GM19438 (cell line): Measurements from ENCODE around the gene IGF2BP2.
"Not testable (repeated sequence)": the region's sequence is repeated elsewhere in the genome, so short reads cannot be mapped to it uniquely, and the experiment has no call there.

ENCODE experiments used
- ATAC-seq: cut with Tn5 transposase; IDR thresholded peaks from one replicate; pipeline ENCODE4 v1.9.1; 2021; ENCODE audit warnings: low read depth; ENCODE audit not compliant: unreplicated experiment

IGF2BP2 gene

DNA sequence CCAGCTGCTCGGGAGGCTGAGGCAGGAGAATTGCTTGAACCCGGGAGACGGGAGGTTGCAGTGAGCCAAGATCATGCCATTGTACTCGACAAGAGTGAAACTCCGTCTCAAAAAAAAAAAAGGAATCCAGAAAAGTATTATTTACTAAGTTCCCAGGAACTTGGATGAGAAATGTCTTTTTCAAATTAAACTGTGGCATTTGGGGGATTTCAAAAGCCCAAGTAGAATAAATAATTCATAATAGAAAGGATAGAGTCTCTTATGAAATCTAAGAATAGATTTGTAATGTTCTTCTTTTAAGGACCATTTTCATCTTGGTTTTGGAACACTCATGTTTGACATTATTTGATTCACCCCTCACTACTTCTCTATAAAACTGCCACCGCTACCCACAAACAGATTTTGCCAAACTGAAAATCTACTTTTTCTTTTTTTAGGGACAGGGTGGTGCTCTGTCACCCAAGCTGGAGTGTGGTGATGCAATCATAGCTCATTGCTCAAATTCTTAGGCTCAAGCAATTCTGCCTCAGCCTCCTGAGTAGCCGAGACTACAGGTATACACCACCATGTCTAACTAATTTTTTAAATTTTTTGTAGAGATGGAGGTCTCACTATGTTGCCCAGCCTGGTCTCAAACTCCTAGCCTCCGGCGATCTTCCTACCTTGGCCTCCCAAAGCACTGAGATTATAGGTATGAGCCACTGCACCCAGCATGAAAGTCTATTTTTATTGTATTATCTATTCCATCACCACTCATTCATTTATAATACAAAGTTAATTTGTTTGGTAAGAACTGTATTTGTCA lies 139.4 kb downstream of the IGF2BP2 start:
- ATAC-seq = no peak

DNA sequence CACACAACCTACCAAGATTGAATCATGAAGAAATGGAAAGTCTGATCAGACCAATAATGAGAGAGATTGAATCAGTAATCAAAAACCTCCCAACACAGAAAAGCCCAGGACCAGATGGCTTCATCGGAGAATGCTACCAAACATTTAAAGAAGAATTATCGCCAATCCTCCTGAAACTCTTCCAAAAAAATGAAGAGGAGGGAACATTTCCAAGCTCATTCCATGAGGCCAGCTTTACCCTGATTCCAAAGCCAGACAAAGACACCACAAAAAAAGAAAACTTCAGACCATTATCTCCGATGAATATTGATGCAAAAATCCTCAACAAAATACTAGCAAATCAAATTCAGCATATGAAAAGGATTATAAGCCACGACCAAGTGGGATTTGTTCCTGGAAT lies 144.6 kb downstream of the IGF2BP2 start:
- ATAC-seq = no peak

DNA sequence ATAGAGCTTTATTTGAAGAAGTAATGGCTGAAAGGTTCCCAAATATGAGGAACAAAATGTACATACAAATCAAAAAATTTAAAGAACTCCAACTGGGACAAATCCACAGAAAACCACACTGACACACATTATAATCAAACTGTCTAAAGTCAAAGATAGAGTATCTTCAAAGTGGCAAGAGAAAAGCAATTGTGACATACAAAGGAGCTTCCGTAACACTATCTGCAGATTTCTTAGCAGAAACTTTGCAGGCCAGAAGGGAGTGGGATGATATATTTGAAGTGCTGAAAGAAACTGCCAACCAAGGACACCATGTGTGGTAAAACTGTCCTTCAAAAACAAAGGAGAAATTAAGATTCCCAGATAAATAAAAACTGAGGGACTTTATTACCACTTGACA lies 146.8 kb downstream of the IGF2BP2 start:
- no peak for ATAC-seq

DNA sequence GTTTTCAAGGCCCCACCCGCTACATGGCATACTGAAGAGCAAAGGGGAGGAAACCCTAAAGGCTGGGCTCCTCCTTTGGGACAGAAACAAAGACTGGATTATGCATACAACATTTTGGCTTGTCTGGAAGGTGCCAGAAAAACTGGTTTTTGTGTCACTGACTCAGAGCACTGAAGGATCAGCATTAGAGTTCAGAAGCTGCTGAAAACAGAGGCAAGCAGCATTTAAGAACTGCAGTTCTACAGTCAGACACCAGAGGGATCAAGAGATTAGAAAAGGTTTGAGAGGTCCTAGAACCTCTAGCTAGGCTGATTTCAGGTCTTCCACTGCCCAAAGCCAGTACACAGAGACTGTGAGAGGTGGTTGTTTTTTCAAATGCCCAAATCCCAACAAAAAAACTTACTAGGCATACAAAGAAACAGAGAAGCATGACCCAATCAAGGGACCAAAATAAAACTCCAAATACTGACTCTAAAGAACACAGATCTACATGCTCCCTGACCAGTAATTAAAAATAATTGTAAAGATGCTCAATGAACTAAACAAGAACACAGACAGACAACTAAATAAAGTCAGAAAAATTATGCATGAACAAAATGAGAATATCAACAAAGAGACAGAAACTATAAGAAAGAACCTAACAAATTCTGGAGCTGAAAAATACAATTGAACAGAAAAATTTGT lies 147.6 kb downstream of the IGF2BP2 start:
- no peak for ATAC-seq

DNA sequence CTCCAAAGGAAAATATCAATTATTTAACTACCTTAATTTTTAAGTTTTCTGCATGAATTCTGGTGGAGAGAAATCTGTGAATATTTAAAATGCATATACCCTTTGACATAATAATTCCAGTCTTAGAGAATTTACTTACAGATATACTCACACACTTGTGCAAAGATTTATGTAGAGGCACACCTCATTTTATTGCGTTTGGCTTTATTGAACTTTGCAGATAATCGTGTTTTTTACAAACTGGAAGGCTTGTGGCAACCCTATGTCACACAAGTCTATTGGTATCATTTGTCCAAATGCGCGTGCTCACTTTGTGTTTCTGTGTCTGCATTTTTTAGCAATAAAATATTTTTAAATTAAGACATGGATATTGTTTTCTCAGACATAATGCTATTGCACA lies 157.3 kb downstream of the IGF2BP2 start:
- no peak for ATAC-seq

DNA sequence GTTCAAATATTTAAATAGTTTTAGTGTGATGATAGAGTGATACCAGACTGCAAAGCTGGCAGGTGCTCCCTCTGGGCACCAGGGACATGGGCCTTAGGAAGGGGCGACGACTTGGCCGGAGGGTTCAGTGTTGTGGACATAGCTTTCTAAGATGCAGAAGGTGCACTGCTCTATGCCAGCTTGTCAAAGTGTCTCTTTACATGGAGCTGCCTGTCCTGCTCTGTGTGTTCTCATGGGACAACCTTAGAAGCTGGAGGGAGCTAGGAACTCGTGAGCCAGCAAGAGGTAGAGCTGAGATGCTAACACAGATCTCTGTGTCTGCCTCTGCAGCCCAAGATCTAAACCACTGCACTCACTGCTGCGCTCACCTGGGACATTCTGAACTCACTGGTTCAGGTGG lies 160.9 kb downstream of the IGF2BP2 start:
- no peak for ATAC-seq

DNA sequence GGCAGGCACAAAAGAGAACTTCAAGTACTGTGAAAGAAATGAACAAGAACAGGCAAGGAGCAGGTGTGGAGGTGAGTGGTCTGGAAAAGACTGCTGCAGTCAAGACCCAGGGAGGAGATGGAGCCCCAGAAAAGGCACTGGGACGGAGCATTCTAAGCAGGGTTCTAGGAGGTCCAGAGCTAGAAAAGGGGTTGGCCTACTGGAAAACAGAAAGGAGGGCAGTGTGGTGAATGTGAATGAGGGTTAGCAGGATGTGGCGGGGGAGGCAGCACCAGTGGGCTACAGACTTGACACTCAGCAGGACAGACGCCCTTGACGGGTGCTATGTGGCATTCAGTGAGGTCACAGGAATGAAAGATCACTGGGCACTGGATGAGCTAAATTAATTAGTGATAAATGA lies 163.1 kb downstream of the IGF2BP2 start:
- ATAC-seq = no peak

DNA sequence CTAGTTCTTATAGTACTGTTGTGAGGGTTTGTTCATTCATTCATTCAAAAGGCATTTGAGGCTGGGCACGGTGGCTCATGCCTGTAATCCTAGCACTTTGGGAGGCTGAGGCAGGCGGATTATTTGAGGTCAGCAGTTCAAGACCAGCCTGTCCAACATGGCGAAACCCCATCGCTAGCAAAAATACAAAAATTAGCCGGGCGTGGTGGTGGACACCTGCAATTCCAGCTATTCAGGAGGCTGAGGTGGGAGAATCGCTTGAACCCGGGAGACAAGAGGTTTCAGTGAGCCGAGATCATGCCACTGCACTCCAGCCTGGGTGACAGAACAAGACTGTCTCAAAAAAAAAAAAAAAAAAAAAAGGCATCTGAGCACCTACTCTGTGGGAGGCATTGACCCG lies 163.5 kb downstream of the IGF2BP2 start:
- not testable (repeated sequence) for ATAC-seq

DNA sequence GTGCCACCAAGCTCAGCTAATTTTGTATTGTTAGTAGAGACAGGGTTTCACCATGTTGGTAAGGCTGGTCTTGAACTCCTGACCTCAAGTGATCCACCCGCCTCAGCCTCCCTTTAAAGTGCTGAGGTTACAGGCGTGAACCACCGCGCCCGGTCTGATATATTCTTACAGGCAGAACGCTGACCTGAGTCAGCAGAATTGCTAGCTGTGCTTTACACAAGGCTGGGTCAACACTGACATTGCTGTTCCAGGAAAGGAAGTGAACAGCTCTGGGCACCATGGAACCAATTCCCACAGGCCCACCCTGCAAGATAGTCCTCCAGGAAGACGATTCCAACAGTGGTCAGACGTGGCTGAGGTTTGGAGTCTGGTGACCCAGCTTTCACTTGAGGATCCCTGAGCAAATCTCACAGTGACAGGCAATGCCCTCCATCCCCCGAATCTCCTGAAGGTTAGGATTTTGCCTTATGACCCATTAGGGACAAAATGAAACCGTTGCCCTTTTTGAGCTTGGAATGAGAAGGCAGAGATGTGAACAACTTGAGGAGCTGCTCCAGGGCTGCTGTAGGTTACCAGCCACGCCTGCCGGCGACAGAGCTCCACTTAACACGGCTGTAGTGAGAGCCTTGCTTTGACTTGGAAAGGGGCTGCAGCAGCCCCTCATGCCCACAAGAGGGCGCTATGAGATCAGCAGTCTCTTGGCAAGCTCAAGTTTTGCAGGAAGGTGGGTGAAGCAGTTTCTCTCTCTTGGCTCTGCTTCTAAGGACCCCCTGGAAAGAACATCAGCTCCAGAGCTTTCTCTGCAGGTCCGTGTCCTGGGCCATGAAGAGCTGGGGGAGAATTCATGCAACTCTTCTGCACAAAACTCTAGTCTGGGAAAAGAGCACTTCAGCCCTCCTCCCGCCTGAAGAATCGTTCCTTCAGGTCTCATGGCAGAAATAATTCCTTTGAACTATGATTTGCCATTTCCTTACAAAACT lies 164.6 kb downstream of the IGF2BP2 start:
- ATAC-seq = no peak

DNA sequence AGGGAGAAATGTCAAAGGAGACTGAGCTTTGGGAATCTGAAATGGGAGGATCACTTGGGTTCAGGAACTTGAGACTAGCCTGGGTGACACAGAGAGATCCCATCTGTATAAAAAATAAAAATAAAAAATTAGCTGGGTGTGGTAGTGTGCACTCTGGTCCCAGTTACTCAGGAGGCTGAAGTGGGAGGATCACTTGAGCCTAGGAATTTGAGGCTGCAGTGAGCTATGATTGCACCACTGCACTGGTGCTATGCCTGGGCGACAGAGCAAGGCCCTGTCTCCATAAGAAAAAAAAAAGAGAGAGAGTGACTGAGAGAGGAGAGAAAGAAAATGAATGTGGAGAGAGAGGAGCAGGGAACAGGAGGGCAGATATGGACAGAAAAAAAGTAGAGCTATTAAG lies 165.9 kb downstream of the IGF2BP2 start:
- ATAC-seq = no peak

DNA sequence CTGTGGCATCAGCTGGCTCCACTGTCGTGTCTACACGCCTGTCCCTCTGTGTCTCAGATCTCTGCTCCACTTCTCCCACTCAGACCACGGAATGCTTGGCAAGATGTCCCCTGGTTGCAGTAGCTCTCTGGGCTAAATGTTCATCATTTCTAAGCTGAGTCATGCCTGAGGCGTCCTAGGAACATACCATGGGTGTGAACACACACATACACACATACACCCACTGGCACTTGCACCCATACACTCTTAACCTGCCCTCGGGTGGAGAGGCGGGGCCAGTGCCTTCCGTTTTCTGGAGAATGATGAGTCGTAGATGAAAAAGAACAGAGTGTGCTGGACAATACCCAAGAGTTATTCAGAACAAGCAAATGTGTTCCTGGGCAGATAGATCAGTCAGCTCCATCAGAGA lies 166.3 kb downstream of the IGF2BP2 start:
- ATAC-seq = no peak

DNA sequence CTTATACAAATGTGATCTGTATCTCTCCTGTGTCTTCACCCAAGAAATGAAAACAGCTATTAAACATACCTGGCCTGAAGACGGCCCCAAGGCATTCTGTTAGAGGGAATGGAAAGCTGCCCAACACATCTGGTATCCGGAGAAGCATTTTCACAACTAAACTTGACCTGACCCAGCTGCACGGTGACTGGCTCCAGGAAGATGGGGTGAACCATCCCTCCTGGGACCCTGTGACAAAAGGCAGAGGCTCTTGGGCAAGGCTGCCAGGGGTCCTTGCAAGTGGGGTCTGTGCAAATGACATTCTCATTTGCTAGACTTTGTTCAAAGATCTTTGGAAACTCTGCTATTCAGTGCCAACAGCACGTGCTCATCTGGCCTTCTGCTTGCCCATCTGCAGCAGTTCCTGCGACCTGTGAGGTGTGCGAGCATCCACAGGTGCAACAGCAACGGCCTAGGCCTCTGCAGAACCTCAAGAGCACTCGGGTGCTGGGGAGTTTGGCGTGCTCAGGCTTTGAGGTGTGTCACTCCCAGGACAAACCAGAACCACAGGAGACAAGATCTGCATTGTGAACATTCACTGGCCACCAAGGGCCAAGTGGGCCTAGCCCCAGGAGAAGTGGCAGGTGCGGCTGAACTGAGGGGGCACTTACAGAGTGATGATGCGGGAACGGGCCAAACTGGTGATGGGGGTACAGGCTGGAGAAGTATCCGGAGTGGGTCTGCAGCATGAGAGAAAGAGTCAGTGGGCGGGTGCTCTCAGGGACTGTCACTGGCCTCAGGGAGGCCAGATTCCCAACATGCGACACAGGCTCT lies 166.9 kb downstream of the IGF2BP2 start:
- no peak for ATAC-seq

DNA sequence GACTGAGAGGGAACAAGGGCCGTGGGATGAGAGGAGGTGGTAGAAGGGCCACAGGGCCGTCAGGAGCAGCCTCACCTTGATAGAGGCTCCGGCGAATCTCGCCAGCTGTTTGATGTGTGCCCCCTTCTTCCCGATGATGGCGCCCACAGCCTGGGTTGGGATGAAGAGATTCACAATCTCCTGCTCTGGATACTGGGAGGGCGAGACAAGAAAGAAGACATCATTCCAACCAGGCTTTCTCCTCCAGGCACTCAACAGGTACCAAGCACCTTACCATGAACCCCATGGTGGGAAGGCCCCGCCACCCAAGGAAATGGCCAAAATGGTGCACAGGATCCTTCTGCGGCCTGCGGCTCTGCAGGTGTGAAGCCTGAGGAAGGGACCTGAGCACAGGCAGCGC lies 167.6 kb downstream of the IGF2BP2 start:
- no peak for ATAC-seq

DNA sequence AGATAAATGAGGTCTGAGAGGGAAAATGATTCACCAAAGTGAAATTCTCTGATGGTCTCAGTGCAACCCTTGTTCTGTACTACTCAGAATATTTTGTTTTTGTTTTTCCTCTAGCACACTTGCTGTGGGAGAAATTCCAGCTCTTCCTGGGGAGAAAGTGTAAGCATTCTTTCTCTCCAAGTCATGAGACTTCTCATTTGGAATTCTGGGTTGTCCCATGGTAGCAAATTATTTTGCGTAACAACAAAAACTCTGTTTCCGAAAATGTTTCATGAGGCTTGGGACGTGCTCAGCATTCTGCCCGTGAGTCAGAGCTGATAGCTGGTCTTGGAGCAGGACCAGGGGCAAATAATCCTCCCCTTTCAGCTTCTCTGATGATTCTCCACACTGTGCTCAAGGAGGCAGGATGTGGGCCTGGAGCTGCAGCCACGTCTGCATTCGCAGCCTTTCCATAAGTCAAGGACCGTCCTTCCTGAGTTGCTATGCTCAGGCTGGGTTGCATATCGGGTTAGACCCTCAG lies 168.5 kb downstream of the IGF2BP2 start:
- ATAC-seq = no peak

DNA sequence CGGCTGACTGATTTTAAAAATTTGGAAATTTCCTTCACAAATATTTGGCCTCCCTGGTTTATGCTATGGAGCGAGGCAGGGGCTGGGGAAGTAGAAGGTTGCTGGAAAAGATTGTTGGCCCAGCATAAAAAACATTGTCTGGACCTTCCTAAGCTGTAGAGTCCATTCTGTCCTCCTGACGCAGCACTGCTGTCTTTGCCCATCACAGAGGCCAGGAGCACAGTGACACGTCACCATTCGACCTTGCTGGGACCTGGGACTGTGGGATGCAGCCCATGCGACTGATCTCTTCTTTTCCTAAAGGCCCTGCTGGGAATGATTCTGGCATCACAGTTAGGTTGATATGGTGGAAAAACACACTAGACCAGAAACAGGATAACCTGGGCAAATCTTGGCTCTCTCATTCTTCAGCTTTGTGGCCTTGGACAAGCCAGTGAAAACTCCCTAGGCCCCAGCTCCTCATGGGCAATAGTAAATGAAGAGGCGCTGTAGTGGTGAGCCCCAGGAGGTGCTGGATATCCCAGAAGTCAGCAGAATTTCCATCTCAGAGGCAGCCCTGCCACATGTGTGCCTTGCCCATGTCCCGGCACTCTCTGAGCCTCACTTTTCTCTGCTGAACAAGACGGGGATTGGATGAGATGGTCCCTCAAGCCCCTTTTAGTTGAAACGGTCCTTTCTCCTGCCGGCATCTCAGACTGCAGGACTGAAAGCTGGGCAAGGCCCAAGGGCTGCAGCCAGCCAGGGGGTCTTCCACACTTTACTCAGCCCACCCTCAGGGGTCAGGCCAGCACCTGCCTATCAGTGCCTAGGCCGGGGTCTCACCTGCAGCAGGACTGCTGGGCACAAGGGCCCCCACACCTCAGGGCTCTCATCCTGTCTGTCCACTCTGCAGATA lies 169.2 kb downstream of the IGF2BP2 start:
- ATAC-seq = no peak

DNA sequence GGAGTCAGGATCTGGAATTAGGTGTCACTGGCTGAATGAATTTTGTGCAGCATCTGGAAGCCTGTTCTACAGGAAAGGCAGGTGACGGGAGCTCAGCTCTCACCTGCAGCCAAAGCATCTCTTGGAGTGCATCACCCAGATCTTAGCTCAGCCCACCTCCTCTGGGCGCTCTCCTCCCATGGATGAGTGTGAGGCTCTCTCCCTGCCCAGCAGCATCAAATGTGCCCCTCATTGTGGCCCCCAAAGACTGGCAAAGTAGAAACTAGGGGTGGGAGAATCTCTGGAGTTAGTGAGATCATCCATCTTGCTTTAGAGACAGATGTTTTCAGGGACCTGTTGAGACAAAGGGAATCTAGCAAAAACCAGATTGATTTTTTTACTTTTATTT lies 170.1 kb downstream of the IGF2BP2 start:
- no peak for ATAC-seq

DNA sequence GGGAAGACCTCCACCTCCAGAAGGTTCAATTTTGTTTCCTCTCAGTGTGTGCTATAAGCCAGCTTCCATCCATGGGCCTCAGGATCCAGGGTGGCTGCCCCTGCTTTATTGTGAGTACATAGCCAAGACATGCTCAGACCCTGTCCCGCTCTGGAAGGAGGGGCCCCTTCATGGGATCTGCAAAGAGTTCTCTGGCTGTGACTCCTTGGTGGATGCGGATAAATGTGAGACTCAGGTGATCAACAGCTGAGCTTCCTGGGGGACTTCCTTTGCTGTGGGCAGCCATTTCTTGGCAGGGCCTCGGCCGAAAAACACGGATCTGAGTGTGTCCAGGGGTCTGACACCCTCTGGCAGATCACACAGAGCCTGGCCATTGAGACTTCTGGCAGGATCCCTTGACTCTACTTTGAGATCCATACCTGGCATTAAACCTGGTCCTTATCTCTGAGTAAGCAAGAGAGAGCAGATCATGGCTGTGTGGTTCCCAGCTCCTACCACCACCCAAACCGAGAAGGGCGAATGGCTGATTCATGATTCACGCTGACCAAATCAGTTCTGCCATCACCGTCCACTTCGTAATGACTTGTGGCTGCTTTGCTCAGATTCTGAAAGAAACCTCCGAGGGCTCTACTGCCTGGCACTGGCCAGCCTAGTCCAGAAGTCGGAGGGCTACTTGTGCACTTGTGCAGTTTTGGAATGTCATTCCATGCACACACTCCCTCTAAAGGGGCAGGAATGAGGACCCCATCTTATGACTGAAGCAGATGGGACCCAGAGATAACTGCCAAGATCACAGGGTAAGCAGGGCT lies 170.7 kb downstream of the IGF2BP2 start:
- ATAC-seq = no peak

DNA sequence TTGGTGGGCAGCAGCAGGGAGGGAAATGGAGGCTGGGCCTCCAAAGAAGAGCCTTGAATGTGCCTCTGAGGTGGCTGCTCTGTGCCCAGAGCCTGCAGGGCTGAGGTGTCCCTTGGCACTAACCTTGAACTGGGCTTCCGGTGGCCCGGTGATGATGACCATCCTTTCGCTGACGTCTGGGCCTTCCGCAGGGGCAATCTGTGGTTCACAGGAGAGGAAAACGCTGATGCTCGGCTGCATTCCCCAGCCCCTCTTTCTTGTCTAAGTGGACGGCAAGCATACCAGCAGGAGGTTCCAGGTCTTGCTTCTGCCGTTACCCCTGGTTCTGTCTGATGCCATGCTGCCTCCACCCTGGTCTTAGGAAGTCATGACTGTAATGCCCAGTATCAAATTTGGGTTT lies 172.9 kb downstream of the IGF2BP2 start:
- no peak for ATAC-seq
